Activated T-cell treated with anti-CD3 and anti-CD28 coated beads for 1 hour (primary cell): ENCODE data around the gene PTPRE.

Experiments
- DNase-seq: peaks from one replicate; pipeline ENCODE4 v3.0.0-alpha.2; 2020; ENCODE audit warnings: low read depth

Gene PTPRE

DNA sequence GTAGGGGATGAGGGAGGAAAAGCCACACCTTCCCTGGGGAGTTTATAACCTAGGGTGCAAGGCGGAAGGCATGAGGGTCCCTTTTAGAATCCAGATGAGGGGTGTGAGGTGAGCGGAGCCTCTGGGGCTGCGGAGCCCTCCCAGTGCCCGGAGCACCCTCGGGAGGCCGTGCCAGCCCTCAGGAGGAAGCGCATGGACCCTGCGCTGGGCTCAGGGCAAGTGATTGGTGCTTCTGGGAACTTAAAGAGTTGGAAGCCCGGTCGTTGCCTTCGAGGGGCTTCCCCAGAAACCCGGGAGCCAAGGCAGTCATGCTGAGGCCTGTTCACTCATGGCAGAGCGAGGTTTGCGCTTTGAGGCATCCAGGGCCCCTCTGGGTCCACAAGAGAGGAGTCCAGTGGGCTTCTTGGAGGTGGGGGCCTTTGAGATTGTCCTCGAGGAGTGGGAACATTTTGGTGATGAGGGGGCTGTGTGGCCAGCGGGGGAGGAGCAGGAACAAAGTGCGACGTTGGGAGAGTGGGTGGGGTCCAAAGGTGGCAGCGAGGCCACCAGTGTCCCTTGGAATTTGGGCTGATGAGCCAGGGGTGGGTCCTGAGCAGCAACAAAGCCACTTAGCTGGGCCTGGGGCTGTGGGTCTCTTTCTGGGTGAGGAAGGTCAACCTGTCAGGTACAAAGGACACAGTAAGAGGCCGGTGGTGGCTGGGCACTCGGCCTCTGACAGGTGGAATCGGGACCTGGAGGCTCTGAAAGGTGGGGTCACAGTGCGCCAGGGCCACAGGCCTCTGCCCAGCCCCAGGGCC is 139.5 kb downstream of the PTPRE start:
- no peak for DNase-seq

DNA sequence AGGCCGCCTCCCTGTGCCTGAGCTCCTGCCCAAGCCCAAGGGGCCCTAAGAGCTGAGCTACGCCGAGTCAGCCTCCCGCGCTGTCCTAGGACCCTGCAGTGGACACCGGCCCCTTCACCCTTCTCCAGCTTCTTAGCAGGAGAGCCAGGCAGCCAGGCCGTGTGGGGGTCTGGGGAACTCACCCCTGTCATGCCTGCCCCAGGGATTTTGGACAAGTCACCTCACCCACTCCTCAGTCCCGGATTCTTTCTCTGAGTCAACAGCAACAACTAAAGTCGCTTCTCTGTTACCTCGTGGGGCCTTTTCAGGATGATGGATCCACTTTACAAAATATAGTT is 140.0 kb downstream of the PTPRE start:
- DNase-seq = no peak

- peak; percentile 72 for DNase-seq
These were observed 140.4 kb downstream of the PTPRE start for GRCh38 chr10:128047351-128047750.

DNA sequence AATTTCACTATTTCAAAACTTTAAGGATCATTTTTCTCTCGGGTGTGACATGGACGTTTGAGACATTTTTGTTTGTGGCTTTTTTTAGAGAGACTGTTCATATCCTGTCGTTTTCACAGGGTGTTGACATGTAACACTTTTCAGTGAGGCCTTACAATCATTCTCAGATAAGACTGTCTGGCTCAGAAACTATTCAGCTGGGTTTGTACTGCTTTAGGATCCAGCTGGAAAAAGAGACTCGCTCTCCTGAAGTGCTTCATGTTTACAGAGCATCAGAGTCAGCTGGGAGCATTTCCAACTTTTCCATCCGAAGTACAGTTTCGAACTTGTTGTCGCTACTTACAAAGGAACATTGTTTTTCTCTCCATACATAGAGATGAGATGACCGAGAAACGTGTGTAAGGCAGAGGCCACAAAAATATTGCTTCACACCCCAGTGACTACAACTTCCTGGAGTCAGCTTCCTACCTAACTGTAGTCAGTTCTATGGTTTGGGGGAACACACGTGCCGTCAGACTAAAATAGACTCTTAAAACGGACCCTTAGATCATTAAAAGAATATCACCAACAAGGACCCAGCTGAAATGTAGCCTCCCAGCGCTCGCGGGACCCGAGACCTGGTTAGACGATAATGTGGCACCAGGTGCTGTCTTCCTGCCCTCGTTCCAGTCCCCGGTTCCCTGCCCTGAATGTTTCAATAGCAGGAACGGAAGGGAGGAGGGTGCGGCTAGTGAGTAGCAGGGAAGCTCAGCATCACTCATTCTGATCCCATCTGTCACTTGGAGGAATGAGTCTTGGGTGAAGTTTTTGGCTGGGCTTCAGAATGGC is 141.3 kb downstream of the PTPRE start:
- no peak for DNase-seq

DNA sequence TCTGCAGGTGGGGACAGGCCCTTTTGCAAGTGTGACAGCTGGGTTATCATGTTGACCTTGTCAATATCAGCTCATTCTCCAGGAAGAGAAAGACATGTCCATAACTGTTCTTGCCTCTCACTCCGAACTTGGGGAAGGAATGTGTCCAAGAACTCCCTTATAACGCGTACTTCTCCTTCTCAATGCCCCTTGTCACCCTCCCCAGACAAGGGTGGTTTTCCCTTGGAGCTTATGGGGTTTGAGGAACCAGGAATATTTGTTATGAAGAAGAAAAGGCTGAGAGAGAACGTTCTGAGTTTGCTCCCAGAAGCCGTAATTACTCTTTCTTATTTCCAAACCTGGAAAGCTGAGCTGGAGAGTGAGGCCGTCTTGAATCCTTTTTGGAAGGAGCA is 141.9 kb downstream of the PTPRE start:
- DNase-seq = no peak

DNA sequence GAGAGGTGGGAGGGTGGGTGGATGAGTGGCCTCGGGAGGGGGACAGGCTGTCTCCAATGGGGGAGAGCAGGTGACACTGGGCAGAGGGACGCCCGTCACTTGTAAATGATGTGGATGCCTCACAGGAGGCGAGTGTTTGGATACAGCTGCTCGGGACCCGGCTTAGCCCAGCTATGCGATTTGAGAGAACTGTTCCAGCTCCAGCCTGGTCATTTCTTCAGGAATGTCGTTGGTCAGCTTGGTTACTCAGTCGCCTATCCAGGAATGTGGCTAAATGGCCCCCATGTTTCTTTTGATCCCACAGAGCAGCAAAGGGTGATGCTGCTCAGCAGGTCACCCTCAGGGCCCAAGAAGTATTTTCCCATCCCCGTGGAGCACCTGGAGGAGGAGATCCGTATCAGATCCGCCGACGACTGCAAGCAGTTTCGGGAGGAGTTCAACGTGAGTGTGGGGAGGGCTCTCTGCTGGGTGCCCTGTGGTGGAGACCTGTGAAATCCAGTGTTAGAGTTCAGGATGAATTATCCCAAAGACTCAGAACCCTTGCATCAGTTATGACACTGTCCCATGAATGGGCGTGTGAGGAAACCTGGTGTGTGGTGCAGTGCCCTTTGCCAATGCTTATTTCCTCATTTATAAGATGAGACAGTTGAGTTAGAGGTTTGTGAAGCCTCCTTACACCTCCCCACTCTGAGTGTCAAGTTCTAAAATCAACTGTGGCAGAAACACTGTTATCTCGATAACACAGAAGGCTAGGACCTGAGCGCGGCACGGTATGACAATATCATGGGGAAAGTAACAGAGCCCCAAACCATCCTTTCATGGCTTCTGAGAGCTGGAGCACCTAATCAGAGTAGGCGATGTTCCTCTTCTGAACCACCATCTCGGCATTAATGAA is 142.6 kb downstream of the PTPRE start:
- no peak for DNase-seq

DNA sequence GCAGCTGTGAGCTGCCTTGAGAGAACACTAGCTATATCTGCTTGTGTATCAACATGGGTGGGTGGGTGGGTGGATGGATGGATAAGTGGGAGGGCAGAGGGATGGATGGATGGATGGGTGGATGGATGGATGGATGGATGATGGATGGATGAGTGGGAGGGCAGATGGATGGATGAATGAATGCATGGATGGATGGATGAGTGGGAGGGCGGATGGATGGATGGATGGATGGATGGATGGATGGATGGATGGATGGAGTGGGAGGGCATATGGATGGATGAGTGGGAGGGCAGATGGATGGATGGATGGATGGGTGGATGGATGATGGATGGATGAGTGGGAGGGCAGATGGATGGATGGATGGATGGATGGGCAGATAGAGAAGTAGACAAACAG is 143.2 kb downstream of the PTPRE start:
- no peak for DNase-seq

GRCh38 chr10:128050936-128051335 is 144.0 kb downstream of the PTPRE start:
- DNase-seq = no peak

DNA sequence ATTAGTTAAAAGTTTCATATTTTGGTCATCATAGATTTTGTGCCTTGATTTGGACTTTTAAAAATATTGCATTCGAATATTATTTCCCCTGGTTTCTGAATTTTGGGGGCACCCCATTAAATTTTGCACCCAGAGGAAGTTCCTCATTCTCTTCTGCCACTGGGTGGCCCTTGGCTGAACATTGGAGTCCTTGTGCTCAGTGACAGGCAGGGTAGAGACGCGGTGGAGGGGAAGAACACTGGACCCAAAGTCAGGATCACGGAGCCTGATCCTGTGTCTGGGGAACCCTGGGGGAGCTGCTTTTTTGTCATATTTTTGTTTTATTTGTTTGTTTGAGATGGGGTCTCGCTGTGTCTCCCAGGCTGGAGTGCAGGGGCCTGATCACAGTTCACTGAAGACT is 144.6 kb downstream of the PTPRE start:
- DNase-seq = no peak

DNA sequence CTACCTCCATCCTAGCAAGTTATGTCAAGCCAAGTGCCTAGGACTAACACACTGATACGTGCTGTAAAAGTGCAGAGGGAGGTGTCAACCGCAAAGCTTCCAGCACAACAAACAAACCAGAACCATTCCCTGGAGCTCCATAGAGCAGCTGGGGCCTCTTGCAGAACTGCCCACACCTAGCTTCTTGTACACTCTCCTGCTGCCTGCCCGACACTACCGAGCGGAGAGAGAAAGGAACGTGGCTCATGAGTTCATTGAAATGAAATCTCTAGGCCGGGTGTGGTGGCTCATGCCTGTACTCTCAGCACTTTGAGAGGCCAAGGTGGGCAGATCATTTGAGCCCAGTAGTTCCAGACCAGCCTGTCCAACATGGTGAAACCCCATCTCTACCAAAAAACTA is 145.8 kb downstream of the PTPRE start:
- no peak for DNase-seq

- no peak for DNase-seq
These were observed 146.5 kb downstream of the PTPRE start for GRCh38 chr10:128053356-128053755.

DNA sequence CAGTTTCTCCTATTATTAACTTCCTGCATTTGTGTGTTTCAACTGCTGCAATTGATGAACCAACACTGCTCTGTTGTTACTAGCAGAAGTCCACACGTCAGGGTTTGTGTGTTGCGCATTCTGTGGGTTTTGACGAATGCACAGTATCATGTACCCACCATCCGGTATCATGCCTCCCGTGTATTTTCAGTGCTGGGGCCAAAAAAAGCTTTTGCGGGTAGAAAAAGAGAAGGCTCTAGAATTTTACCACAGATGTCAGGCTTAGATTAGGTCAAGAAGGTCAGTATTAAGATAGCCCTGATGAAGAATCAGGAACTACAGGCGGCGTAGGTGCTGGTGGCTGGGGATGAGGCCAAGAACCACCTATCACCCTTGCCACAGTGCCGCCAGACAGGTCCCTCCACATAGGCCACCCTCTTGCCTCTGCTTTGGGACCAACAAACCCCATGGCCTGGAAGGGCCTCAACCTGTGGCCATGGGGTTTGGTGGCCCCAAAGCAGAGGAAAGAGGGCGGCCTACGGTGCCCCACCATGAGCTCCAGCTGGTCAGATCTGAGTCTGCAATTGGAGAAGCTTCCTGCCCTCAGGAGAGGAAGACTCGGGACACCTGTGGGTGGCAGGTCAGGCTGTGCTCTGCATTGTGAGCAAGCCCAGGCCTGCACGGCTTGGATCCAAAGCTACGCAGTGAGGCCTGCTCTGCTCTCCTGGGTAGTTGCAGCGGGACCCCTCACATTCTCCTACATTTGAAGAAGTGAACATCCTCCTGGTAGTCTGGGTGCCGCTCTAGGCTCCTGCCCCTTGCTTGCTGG is 147.5 kb downstream of the PTPRE start:
- DNase-seq = no peak

- DNase-seq = no peak
These were observed 148.4 kb downstream of the PTPRE start for GRCh38 chr10:128055061-128055868.

- no peak for DNase-seq
These were observed 149.6 kb downstream of the PTPRE start for GRCh38 chr10:128056303-128057050.

DNA sequence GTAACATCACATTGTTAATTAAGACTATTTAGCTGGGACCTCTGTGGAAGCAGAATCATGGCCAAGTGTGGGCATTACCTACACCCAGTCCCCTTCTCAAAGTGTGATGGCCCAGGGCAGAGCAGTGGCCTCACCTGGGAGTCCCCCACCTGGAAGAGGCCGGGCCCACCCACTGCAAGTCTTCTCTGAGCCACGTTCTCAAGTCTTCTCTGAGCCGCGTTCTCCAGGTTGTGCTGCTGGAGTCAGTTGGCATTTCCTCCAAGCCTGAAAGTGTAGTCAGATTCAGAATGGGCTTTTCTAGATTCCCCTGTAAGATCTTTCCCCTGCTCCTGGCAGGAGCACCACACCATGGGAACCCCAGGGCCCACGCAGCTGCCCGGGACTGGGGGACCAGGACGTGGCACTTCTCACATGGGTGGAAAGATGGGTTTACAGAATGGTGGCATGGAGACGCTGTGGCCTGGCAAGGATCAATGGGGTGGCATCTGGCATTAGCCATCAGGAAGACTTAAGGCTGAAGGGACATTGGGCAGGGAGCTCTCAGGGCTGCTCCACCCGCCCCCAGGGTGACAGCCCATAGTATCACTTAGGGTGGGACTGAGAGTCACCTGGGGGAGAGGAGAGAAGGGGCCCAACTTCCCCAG is 151.3 kb downstream of the PTPRE start:
- DNase-seq = no peak

DNA sequence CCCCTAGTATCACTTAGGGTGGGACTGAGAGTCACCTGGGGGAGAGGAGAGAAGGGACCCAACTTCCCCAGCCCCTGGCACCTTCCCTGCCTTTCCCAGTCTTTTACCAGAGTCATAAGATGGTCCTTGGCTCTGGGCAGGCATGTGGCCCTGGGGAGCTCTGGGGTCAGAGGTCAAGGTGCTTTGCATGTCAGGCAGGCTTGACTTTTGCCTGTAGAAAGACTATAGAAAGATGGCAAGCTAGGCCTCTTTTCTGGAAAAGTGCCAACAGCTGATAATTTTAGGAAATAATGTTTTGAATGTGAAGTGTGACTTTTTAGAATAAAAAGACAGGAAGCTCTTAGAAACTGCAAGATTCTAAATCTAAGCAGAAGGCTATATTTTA is 151.8 kb downstream of the PTPRE start:
- DNase-seq = no peak

GRCh38 chr10:128059266-128059981 is 152.5 kb downstream of the PTPRE start:
- DNase-seq = no peak

- no peak for DNase-seq
These were observed 153.0 kb downstream of the PTPRE start for GRCh38 chr10:128059982-128060293.
